A549 (cell line): ENCODE data around the gene SRRM1. TPM values are rescaled to one million over a fixed set of nuclear protein-coding genes. Genes with fewer than 3 reads are reported as not detected.

Source experiments
- ATAC-seq, 2 experiments: fragments of 200-7000 bp in 1 of 2; fragments of >200 bp in 1 of 2; cut with Nextera tagmentation in 1 of 2; cut with Tn5 transposase in 1 of 2; 3 replicates each; pipeline versions ENCODE4 v1.8.0 to v1.9.1; 2018 to 2020; ENCODE audit warnings: mild to moderate bottlenecking in 1 of 2, moderate library complexity in 1 of 2
- CTCF ChIA-PET: fragments of 300-600 bp; sonication (Branson Sonifier 250); formaldehyde crosslinking; extraction: SDS; loops from one replicate; lab custom pipeline; 2021; ENCODE audit warnings: antibody characterized with exemption, inconsistent platforms; lab: Yijun Ruan, JAX
- POLR2A ChIA-PET: fragments of 350-600 bp; formaldehyde crosslinking; extraction: SDS; loops from one replicate; lab custom pipeline; 2021; ENCODE audit warnings: antibody characterized with exemption, inconsistent platforms; lab: Yijun Ruan, JAX
- DNase-seq, 2 experiments: peaks; one replicate each; pipeline versions ENCODE4 v3.0.0 to v3.0.0-alpha.2; 2011 to 2016; ENCODE audit warnings: low read depth in 1 of 2, low spot score in 1 of 2
- FAIRE-seq: peaks from 2 replicates; lab custom pipeline; 2011; peaks lifted over from hg19 to GRCh38; lab: Jason Lieb, UNC
- H3K27ac ChIP-seq, 2 experiments: fragments of >200 bp; sonication (Bioruptor Twin); formaldehyde crosslinking; 3 replicates each; pipeline ENCODE4 v1.5.1; 2016 to 2017
- H3K4me1 ChIP-seq: fragments of >200 bp; sonication (Bioruptor Twin); formaldehyde crosslinking; 3 replicates; pipeline ENCODE4 v1.6.1; 2016
- H3K4me2 ChIP-seq: fragments of >200 bp; sonication (Bioruptor Twin); formaldehyde crosslinking; 3 replicates; pipeline ENCODE4 v1.6.1; 2016
- H3K4me3 ChIP-seq: fragments of >200 bp; sonication (Bioruptor Twin); formaldehyde crosslinking; 3 replicates; pipeline ENCODE4 v1.5.1; 2016
- H3K9me3 ChIP-seq: fragments of >200 bp; sonication (Bioruptor Twin); formaldehyde crosslinking; 3 replicates; pipeline ENCODE4 v1.6.1; 2016
- EHMT2 ChIP-seq: fragments of 200-600 bp; sonication (generic); IDR thresholded peaks from 2 replicates; pipeline ENCODE4 v1.6.1; 2016; ENCODE audit warnings: antibody characterized with exemption, low read depth, mild to moderate bottlenecking, moderate library complexity
- ESRRA ChIP-seq: fragments of 150-350 bp; IDR thresholded peaks from 2 replicates; pipeline ENCODE4 v1.6.1; 2014; ENCODE audit warnings: mild to moderate bottlenecking, low read length, borderline replicate concordance
- FOSB ChIP-seq: fragments of 250-450 bp; sonication (Bioruptor Pico); IDR thresholded peaks from 2 replicates; pipeline ENCODE4 v1.5.0; 2020; ENCODE audit warnings: mild to moderate bottlenecking, moderate library complexity
- FOXS1 ChIP-seq: fragments of 250-450 bp; sonication (Bioruptor Pico); IDR thresholded peaks from 2 replicates; pipeline ENCODE4 v1.5.0; 2020; ENCODE audit warnings: mild to moderate bottlenecking, moderate library complexity
- GATA3 ChIP-seq: IDR thresholded peaks from 2 replicates; pipeline ENCODE4 v1.6.1; 2012; ENCODE audit warnings: borderline replicate concordance
- HDAC2 ChIP-seq: fragments of 200-600 bp; sonication (generic); IDR thresholded peaks from 2 replicates; pipeline ENCODE4 v1.6.1; 2016
- HOXA7 ChIP-seq: fragments of 250-450 bp; sonication (Bioruptor Pico); IDR thresholded peaks from 2 replicates; pipeline ENCODE4 v1.5.0; 2020; ENCODE audit warnings: mild to moderate bottlenecking, moderate library complexity
- HOXB5 ChIP-seq: fragments of 250-450 bp; sonication (Bioruptor Pico); IDR thresholded peaks from 2 replicates; pipeline ENCODE4 v1.5.0; 2020; ENCODE audit warnings: mild to moderate bottlenecking, moderate library complexity
- MAFK ChIP-seq: fragments of 450-650 bp; IDR thresholded peaks from 2 replicates; pipeline ENCODE4 v1.6.1; 2014; ENCODE audit not compliant: partially characterized antibody
- MYC ChIP-seq: IDR thresholded peaks from 2 replicates; pipeline ENCODE4 v1.6.1; 2012; ENCODE audit warnings: mild to moderate bottlenecking, inconsistent platforms, low read length, improper control_type of control experiment, borderline replicate concordance
- NPAS2 ChIP-seq: fragments of 250-450 bp; sonication (Bioruptor Pico); IDR thresholded peaks from 2 replicates; pipeline ENCODE4 v1.8.0; 2022; ENCODE audit warnings: mild to moderate bottlenecking, moderate library complexity, borderline replicate concordance
- NR3C1 ChIP-seq: fragments of >200 bp; sonication (Bioruptor Twin); formaldehyde crosslinking; IDR thresholded peaks from 3 replicates; pipeline ENCODE4 v1.6.1; 2017
- RAD21 ChIP-seq, 2 experiments: fragments of >200 bp in 1 of 2; sonication (Bioruptor Twin) in 1 of 2; formaldehyde crosslinking in 1 of 2; IDR thresholded peaks in 1 of 2; conservative IDR thresholded peaks in 1 of 2; 2 replicates in 1 of 2; 3 replicates in 1 of 2; pipeline ENCODE4 v1.6.1; 2012 to 2018; ENCODE audit warnings: inconsistent platforms in 1 of 2
- RARB ChIP-seq: fragments of 250-450 bp; sonication (Bioruptor Pico); IDR thresholded peaks from 2 replicates; pipeline ENCODE4 v1.8.0; 2021; ENCODE audit warnings: mild to moderate bottlenecking, moderate library complexity
- RFX5 ChIP-seq: fragments of 450-650 bp; IDR thresholded peaks from 2 replicates; pipeline ENCODE4 v1.7.1; 2014; ENCODE audit warnings: antibody characterized with exemption, mild to moderate bottlenecking, moderate library complexity
- RNF2 ChIP-seq: fragments of 200-600 bp; sonication (generic); IDR thresholded peaks from 2 replicates; pipeline ENCODE4 v1.6.1; 2016; ENCODE audit warnings: low read depth, mild to moderate bottlenecking, antibody characterized with exemption, moderate library complexity, borderline replicate concordance
- SREBF2 ChIP-seq: fragments of 450-650 bp; IDR thresholded peaks from 2 replicates; pipeline ENCODE4 v1.6.1; 2014; ENCODE audit warnings: mild to moderate bottlenecking, moderate library complexity
- TP53 ChIP-seq: fragments of 250-450 bp; sonication (Bioruptor Pico); IDR thresholded peaks from 2 replicates; pipeline ENCODE4 v1.5.0; 2021; ENCODE audit warnings: mild to moderate bottlenecking, moderate library complexity
- ZC3H11A ChIP-seq: fragments of 450-650 bp; IDR thresholded peaks from 2 replicates; pipeline ENCODE4 v1.6.1; 2014; ENCODE audit warnings: antibody characterized with exemption, mild to moderate bottlenecking
- ZFP36 ChIP-seq: fragments of 450-650 bp; IDR thresholded peaks from 2 replicates; pipeline ENCODE4 v1.6.1; 2014; ENCODE audit warnings: borderline replicate concordance; ENCODE audit not compliant: partially characterized antibody
- ZSCAN20 ChIP-seq: fragments of 250-450 bp; sonication (Bioruptor Pico); IDR thresholded peaks from 2 replicates; pipeline ENCODE4 v1.8.0; 2022; ENCODE audit warnings: mild to moderate bottlenecking, moderate library complexity
- WGBS: methylation state at CpG from one replicate; pipeline ENCODE4 v1.1.6; 2017; ENCODE audit errors: missing lambda C conversion rate; 5-methylcytosine and 5-hydroxymethylcytosine counted together
- polyA plus RNA-seq, 4 experiments: library from polyadenylated mRNA; depleted of rRNA in 3 of 4; stranded (reverse); fragments of >200 nt; fragmentation: RNase III in 1 of 4; extraction: RNeasy Plus Mini Kit Qiagen cat#74134 plus additional on column Dnase treatment in 1 of 4; gene quantifications; 2 replicates in 3 of 4; 3 replicates in 1 of 4; pipeline ENCODE4 v1.2.3, GENCODE V29; 2011 to 2017
- TF ChIP-seq, protein P1 (sequence below): fragments of >200 bp; sonication (Bioruptor Twin); formaldehyde crosslinking; IDR thresholded peaks from 2 replicates; pipeline ENCODE4 v1.6.1; 2016
- TF ChIP-seq, protein P2 (sequence below): IDR thresholded peaks from 2 replicates; pipeline ENCODE4 v1.6.1; 2012
- TF ChIP-seq, protein P3 (sequence below): fragments of 450-650 bp; IDR thresholded peaks from 2 replicates; pipeline ENCODE4 v1.6.1; 2014; ENCODE audit warnings: antibody characterized with exemption
- TF ChIP-seq, protein P4 (sequence below): fragments of >200 bp; sonication (Bioruptor Twin); formaldehyde crosslinking; IDR thresholded peaks from 3 replicates; pipeline ENCODE4 v1.5.1; 2016

Gene SRRM1
- polyA plus RNA-seq, 2 of the 4 experiments (the other 2 are of a cell fraction), result 59.6 to 72.5 TPM

DNA sequence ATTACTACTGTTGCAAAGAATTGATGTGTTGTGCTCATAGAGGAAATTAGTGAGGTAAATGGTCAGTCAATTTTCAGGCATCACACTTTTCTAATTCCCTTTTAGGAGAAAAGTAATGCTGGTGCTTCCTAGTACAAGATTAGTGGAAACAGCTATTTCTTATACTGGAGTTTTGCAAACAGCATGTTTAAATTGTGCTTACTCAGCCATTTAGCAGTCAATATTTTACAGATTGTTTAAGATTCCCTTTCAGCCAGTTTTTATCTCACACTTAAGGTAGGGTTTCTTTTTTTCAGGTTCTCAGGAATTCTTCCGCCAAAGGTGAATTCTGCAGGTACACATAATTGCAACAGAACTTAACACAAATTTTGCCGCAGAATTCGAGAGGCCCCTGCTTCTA lies 10.9 kb downstream of the SRRM1 start:
- WGBS, result 97% methylated on average over 3 of the region's 3 CpGs
- no peaks in the 10 kb centered on the region for H3K9me3 ChIP-seq
- TF ChIP-seq ZFP36 (no peak), FOSB (no peak), MAFK (peak; percentile 89)
- H3K4me2 ChIP-seq, result no peak overlapping the region
- peaks cover 21% of the 10 kb centered on the region for H3K4me1 ChIP-seq
- ChIA-PET CTCF (interaction anchor here (0.7 to 1.5 kb wide), 3 partner anchors 11 to 149 kb away, joined by 3 to 4 read pairs (median 3); partner anchors contain the start of gene SRRM1), POLR2A (no interaction called here)
- FAIRE-seq (no peak), DNase-seq (no peak), ATAC-seq (no peak)
- H3K4me3 ChIP-seq, result no peak overlapping the region
- no peak overlapping the region for H3K27ac ChIP-seq

DNA sequence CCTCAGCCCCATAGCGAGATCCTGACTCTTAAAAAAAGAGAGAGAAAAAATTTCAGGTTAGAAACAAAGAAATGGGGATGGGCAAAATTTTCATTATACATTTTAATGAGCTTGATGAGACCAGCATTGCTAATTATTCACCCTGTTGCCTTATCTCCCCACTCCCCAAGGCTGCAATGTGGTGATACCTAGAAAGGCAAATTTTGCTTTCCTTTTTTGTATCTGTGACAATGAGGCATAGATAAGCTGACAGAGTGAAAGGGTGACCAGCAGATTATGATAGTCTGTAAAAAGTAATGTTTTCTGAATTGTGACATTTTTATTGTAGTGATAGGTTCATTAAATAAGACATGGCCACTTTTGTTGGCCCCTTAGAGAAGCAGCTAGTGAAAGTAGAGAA lies 12.9 kb downstream of the SRRM1 start:
- 96% methylated on average over 1 of the region's 1 CpG for WGBS
- ChIA-PET POLR2A (no interaction called here), CTCF (interaction anchor here (1.1 to 1.5 kb wide), 2 partner anchors 21 to 174 kb away, joined by 3 to 4 read pairs; no protein-coding TSS in a partner anchor)
- peaks cover 32% of the 10 kb centered on the region for H3K4me1 ChIP-seq
- H3K4me3 ChIP-seq, result no peak overlapping the region
- no peak for FAIRE-seq
- no peak for TF ChIP-seq SREBF2
- no peak for TF ChIP-seq HOXB5 (CRISPR knock-in tag)
- no peak for TF ChIP-seq MAFK
- TF ChIP-seq, protein P1, sequence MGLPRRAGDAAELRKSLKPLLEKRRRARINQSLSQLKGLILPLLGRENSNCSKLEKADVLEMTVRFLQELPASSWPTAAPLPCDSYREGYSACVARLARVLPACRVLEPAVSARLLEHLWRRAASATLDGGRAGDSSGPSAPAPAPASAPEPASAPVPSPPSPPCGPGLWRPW, result no peak
- TF ChIP-seq, protein P2, sequence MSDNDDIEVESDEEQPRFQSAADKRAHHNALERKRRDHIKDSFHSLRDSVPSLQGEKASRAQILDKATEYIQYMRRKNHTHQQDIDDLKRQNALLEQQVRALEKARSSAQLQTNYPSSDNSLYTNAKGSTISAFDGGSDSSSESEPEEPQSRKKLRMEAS, result no peak
- TF ChIP-seq TP53 (CRISPR knock-in tag), result no peak
- TF ChIP-seq, protein P3, sequence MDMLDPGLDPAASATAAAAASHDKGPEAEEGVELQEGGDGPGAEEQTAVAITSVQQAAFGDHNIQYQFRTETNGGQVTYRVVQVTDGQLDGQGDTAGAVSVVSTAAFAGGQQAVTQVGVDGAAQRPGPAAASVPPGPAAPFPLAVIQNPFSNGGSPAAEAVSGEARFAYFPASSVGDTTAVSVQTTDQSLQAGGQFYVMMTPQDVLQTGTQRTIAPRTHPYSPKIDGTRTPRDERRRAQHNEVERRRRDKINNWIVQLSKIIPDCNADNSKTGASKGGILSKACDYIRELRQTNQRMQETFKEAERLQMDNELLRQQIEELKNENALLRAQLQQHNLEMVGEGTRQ, result no peak
- no peak for TF ChIP-seq MYC
- no peak for TF ChIP-seq RARB
- no peak for TF ChIP-seq RNF2
- TF ChIP-seq NPAS2, result no peak
- TF ChIP-seq NR3C1, result no peak
- TF ChIP-seq, protein P4, sequence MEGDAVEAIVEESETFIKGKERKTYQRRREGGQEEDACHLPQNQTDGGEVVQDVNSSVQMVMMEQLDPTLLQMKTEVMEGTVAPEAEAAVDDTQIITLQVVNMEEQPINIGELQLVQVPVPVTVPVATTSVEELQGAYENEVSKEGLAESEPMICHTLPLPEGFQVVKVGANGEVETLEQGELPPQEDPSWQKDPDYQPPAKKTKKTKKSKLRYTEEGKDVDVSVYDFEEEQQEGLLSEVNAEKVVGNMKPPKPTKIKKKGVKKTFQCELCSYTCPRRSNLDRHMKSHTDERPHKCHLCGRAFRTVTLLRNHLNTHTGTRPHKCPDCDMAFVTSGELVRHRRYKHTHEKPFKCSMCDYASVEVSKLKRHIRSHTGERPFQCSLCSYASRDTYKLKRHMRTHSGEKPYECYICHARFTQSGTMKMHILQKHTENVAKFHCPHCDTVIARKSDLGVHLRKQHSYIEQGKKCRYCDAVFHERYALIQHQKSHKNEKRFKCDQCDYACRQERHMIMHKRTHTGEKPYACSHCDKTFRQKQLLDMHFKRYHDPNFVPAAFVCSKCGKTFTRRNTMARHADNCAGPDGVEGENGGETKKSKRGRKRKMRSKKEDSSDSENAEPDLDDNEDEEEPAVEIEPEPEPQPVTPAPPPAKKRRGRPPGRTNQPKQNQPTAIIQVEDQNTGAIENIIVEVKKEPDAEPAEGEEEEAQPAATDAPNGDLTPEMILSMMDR, result no peak
- H3K9me3 ChIP-seq, result no peaks in the 10 kb centered on the region
- no peak for ATAC-seq
- no peak overlapping the region for H3K4me2 ChIP-seq
- no peak overlapping the region for H3K27ac ChIP-seq
- no peak for DNase-seq

DNA sequence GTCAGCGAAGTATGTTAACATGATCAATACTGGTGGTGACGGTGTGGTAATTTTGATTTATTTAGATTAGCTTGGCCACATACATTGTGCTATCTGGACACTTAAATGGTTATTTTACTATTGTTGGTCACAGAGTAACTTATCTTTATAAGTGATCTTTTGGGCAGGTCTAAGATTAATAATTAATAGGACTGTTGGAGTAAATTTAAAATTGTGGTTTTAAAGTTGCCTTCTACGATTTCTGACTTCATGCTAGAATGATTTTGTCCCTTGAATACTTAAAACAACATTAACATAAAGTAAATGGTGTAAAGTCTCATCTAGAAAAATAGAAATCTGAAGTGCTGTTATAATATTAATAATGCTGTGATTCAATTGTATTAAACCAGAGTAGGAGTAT lies 14.7 kb downstream of the SRRM1 start:
- 80% methylated on average over 3 of the region's 3 CpGs for WGBS
- ChIA-PET CTCF (interaction anchor here (0.7 kb wide), 1 partner anchor 187 kb away, joined by 3 read pairs; no protein-coding TSS in a partner anchor), POLR2A (no interaction called here)
- FAIRE-seq (no peak), DNase-seq (no peak), ATAC-seq (no peak)
- no peak overlapping the region for H3K27ac ChIP-seq
- H3K4me2 ChIP-seq, result no peak overlapping the region
- TF ChIP-seq ZC3H11A (no peak), GATA3 (no peak), ESRRA (no peak), HOXA7 (CRISPR knock-in tag) (no peak), MYC (no peak), EHMT2 (no peak), RFX5 (no peak), MAFK (no peak), FOXS1 (CRISPR knock-in tag) (no peak), NPAS2 (no peak), HDAC2 (no peak), RAD21 (conservative IDR thresholded peaks at IDR 0.05 in 1 of 2, IDR thresholded peaks at IDR 0.05 in 1 of 2) (no peak), ZSCAN20 (CRISPR knock-in tag) (no peak)
- H3K9me3 ChIP-seq, result no peaks in the 10 kb centered on the region
- no peak overlapping the region for H3K4me3 ChIP-seq
- H3K4me1 ChIP-seq, result peaks cover 32% of the 10 kb centered on the region
